ENCODE data around the gene ELOVL7.
"Not testable (repeated sequence)": the region's sequence is repeated elsewhere in the genome, so short reads cannot be mapped to it uniquely, and the experiment has no call there.

Gene ELOVL7

DNA sequence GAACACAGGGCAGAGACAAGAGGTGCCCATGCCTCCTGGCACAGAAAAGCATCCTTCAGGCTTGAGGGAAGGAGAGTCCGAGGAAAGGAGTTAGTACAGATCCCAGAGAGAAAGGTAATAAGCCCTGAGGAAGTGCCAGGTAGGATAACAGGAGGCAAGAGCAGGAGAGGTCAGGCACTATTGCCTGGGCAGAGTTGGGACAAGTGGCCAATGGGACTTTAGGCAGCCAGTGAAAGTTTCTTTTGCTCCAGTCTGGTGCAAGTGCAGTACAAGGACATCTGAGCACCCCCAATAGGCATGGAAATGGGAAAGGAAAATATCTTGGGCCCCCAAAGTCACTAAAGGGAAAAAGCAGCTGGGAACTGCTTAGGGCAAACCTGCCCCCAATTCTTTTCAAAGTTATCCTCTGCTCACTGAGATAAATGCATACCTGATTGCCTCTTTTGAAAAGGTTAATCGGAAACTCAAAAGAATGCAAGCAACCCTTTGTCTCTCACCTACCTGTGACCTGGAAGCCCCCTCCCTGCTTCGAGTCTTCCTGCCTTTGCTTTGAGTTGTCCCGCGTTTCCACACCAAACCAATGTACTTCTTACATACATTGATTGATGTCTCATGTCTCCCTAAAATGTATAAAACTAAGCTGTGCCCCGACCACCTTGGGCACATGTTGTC is 46.5 kb downstream of the ELOVL7 start:
- H3K4me3 ChIP-seq (ENCODE audit: low read depth, low read length): no peak overlapping the region

GRCh38 chr5:60795424-60795950 is 48.6 kb downstream of the ELOVL7 start:
- not testable (repeated sequence) for H3K4me3 ChIP-seq (ENCODE audit: low read depth, low read length)

GRCh38 chr5:60794691-60795090 is 49.4 kb downstream of the ELOVL7 start:
- no peak overlapping the region for H3K4me3 ChIP-seq (ENCODE audit: low read depth, low read length)

DNA sequence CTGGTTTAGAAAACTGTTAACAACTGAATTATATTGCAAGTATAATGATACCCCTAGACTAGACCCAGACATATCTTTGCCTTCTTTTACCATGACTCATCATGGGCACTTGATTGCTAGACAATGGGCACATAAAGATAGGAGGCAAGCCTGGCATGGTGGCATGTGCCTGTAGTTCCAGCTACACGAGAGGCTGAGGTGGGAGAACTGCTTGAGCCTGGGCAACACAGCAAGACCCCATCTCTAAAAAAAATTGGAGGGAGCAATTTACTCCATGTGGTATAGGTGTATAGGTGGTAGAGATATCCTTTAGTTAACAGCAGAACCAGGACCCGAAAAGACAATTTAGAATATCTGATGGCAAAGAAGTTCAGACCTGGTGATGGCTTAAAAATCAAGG is 51.6 kb downstream of the ELOVL7 start:
- no peak overlapping the region for H3K4me3 ChIP-seq (ENCODE audit: low read depth, low read length)

GRCh38 chr5:60789551-60789950 is 54.5 kb downstream of the ELOVL7 start:
- no peak overlapping the region for H3K4me3 ChIP-seq (ENCODE audit: low read depth, low read length)

DNA sequence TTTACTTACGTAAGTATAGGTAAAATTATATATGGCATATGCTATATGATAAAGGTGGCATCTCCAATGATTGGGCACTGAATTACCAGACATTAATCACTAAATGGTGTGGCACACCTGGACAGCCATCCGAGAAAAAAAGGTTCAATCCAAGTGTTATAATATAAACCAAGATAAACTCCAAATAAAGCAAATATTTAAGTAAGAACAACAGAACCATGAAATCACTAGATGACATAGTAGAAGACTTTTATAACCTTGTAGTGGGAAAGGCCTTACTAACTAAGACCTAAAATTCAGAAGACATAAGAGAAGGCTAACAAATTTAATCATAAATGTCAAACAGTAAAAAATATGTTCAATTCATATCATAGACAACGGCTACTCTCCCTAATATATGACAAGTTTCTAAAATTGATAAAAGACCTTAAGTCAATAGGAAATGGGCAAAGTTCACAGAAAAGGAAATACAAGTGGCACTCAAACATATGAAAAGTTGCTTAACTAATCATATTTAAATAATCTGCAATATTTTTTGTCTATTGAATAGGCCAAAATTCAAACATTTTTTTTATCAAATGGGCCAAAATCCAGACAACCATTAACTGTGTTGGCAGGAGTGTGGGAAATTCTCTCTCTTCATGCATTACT is 55.1 kb downstream of the ELOVL7 start:
- no peak overlapping the region for H3K4me3 ChIP-seq (ENCODE audit: low read depth, low read length)

DNA sequence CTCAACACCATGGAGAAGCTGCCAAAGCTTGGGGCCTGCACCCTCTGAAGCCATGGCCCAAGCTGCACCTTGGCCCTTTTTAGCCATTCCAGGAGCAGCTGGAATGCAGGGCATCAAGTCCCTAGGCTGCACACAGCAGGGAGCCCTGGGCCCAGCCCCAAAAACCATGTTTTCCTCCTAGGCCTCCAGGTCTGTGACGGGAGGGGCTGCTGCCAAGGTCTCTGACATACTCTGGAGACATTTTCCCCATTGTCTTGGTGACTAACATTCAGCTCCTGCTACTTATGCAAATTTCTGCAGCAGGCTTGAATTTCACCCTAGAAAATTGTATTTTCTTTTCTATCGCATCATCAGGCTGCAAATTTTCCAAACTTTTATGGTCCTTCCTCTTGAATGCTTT is 64.6 kb downstream of the ELOVL7 start:
- H3K4me3 ChIP-seq (ENCODE audit: low read depth, low read length): no peak overlapping the region

GRCh38 chr5:60776343-60776742 is 67.7 kb downstream of the ELOVL7 start:
- H3K4me3 ChIP-seq (ENCODE audit: low read depth, low read length): no peak overlapping the region

GRCh38 chr5:60765019-60765709 is 78.9 kb downstream of the ELOVL7 start:
- no peak overlapping the region for H3K4me3 ChIP-seq (ENCODE audit: low read depth, low read length)

DNA sequence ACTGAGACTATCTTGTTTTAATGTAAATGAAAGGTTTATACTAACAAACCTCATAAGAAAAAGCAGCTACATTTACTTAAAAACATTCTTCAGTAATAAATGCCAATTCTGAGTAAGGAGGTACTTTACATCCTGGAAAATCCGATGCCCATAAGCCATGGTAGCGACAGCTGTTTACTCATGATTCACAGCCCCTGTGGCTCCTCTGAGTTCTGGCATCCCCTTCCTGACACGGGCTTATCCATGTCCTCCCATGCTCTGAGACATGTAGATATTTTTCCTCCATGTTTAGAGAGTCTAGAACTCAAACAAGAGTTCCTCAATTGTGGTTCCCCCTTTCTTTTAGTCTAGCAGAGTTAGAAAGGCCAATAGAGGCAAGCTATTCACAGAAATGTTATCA is 81.0 kb downstream of the ELOVL7 start:
- no peak overlapping the region for H3K4me3 ChIP-seq (ENCODE audit: low read depth, low read length)

- no peak overlapping the region for H3K4me3 ChIP-seq (ENCODE audit: low read depth, low read length)
Observed at GRCh38 chr5:60754495-60754894, 89.6 kb downstream of the ELOVL7 start.

- no peak overlapping the region for H3K4me3 ChIP-seq (ENCODE audit: low read depth, low read length)
Observed at GRCh38 chr5:60744682-60745081, 99.4 kb downstream of the ELOVL7 start.

- H3K4me3 ChIP-seq (ENCODE audit: low read depth, low read length): no peak overlapping the region
Observed at GRCh38 chr5:60743511-60744314, 100.4 kb downstream of the ELOVL7 start.

- no peak overlapping the region for H3K4me3 ChIP-seq (ENCODE audit: low read depth, low read length)
Observed at GRCh38 chr5:60740322-60740721, 103.7 kb downstream of the ELOVL7 start.

GRCh38 chr5:60738933-60739332 is 105.1 kb downstream of the ELOVL7 start:
- H3K4me3 ChIP-seq (ENCODE audit: low read depth, low read length): no peak overlapping the region

GRCh38 chr5:60738461-60738860 is 105.6 kb downstream of the ELOVL7 start:
- no peak overlapping the region for H3K4me3 ChIP-seq (ENCODE audit: low read depth, low read length)

DNA sequence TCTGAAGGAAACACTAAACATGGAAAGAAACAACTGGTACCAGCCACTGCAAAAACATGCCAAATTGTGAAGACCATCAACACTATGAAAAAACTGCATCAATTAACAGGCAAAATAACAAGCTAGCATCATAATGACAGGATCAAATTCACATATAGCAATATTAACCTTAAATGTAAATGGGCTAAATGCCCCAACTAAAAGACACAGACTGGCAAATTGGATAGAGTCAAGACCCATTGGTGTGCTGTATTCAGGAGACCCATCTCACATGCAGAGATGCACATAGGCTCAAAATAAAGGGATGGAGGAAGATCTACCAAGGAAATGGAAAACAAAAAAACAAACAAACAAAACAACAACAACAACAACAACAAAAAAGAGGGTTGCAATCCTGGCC is 113.2 kb downstream of the ELOVL7 start:
- H3K4me3 ChIP-seq (ENCODE audit: low read depth, low read length): not testable (repeated sequence)

- no peak overlapping the region for H3K4me3 ChIP-seq (ENCODE audit: low read depth, low read length)
Observed at GRCh38 chr5:60727033-60727679, 116.9 kb downstream of the ELOVL7 start.

DNA sequence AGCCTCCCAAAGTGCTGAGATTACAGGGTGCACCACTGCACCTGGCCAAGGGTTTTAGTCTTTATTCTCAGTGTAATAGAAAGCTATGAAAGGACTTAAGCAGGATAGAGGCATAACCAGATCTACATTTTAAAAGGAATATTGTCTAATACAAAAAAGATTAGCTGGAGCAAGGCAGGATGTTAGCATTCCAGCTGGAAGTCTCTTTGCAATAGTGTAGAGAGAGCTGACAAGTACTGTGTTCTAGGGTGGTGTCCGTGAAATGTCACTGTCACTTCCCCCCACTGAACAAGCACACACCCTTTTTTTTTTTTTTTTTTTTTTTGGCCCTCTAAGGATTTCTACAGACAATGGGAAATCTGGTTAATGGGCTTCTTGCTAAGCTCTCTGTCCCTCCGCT is 119.9 kb downstream of the ELOVL7 start:
- H3K4me3 ChIP-seq (ENCODE audit: low read depth, low read length): no peak overlapping the region

- no peak overlapping the region for H3K4me3 ChIP-seq (ENCODE audit: low read depth, low read length)
Observed at GRCh38 chr5:60722416-60722815, 121.7 kb downstream of the ELOVL7 start.

DNA sequence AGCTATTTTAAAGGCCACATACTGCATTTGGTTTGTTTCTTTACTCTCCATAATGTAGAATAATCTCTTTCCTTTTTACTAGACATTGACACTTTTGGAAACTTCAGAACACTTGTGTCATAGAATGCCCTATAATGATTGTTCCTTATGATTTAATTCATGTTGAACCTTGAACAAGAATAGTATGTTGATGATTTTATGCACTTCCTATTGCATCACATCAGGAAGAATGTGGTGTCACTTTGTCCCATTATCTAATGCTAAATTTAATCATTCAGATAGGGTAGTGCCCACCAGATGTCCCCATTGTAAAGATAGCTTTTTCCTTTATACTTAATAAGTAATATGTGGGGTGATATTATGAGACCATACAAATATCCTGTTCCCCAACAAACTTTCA is 124.7 kb downstream of the ELOVL7 start:
- no peak overlapping the region for H3K4me3 ChIP-seq (ENCODE audit: low read depth, low read length)
